A549 treated with ZK216348 at 1 μM for 4 hours (cell line): Measurements from ENCODE around the gene BPTF. TPM values are rescaled to one million over a fixed set of nuclear protein-coding genes. Genes with fewer than 3 reads are reported as not detected.

Experiments
- total RNA-seq: library from RNA; stranded (reverse); fragments of 200-300 nt; extraction: Qiagen RNA extraction; gene quantifications from 5 replicates; pipeline ENCODE4 v1.2.3, GENCODE V29; 2022; ENCODE audit warnings: low read depth

The BPTF gene, protein sequence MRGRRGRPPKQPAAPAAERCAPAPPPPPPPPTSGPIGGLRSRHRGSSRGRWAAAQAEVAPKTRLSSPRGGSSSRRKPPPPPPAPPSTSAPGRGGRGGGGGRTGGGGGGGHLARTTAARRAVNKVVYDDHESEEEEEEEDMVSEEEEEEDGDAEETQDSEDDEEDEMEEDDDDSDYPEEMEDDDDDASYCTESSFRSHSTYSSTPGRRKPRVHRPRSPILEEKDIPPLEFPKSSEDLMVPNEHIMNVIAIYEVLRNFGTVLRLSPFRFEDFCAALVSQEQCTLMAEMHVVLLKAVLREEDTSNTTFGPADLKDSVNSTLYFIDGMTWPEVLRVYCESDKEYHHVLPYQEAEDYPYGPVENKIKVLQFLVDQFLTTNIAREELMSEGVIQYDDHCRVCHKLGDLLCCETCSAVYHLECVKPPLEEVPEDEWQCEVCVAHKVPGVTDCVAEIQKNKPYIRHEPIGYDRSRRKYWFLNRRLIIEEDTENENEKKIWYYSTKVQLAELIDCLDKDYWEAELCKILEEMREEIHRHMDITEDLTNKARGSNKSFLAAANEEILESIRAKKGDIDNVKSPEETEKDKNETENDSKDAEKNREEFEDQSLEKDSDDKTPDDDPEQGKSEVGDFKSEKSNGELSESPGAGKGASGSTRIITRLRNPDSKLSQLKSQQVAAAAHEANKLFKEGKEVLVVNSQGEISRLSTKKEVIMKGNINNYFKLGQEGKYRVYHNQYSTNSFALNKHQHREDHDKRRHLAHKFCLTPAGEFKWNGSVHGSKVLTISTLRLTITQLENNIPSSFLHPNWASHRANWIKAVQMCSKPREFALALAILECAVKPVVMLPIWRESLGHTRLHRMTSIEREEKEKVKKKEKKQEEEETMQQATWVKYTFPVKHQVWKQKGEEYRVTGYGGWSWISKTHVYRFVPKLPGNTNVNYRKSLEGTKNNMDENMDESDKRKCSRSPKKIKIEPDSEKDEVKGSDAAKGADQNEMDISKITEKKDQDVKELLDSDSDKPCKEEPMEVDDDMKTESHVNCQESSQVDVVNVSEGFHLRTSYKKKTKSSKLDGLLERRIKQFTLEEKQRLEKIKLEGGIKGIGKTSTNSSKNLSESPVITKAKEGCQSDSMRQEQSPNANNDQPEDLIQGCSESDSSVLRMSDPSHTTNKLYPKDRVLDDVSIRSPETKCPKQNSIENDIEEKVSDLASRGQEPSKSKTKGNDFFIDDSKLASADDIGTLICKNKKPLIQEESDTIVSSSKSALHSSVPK (N-terminal part only)
- total RNA-seq: 29.9 to 46.2 TPM (median 37.8 TPM) in 5 replicates

DNA sequence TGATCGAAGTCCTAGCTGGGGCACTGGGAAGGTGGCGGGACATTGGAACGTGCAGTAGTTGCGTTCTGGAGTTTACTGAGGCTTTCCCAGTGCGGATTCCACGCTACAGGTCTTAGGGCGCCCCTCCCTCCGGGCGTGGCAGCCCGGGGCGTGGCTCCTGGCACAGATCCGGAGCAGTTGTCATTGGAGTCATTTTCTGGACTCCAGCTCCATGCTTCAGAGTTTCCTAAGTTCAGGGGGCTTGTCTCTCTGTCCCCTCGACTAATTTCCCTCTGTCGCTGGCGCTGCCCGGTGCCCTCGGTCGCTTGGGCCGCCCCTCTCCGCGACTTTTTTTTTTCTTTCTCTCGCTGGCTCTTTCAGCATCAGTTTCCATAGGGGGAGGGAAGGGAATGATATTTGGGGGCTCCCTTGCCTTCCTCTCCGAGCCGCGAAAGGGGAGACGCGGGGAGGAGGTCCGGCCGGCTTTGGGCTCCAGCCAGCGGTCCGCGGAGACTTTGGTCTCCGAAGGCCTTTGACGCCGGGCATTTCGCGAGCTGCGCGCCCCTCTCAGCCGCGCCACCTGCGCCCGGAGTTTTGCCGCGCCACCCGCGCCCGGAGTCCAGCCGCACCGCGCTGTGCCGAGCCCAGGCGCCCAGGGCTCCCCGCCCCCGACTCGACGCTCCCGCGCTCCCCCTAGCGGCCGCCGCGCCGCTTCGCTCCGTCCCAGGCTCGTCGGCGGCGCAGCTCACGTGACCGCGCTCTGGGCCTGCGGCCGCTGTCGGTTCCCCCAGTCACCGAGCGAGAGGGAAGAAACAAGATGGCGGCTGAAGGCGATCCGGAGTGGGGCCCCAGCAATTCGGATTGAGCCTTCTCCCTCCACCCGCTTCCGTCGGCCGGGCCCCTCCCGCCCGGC, at the start of gene BPTF:
TSS of gene BPTF (plus strand) at position 769 of the 892 bp plus-strand sequence. CDS start 222 bp downstream, outside the sequence.

GRCh38 chr17:67996301-67997171, 171.2 kb downstream of the BPTF start, which contains the start of gene C17orf58:
Gene C17orf58, minus strand, starts transcription at chr17:67996469. Its CDS starts 271 bp downstream, at chr17:67996198.

Other genes starting within 250 kb of the BPTF start
- gene NOL11, start 107.6 kb upstream of the BPTF start, total RNA-seq: 67.3 to 99.2 TPM (median 73.6 TPM) in 5 replicates
- 14.7 to 20.8 TPM (median 18.4 TPM) in 5 replicates for gene C17orf58, start 171.0 kb downstream of the BPTF start, total RNA-seq
- gene KPNA2, start 210.2 kb downstream of the BPTF start, total RNA-seq: 455 to 555 TPM (median 478 TPM) in 5 replicates